Mesenchymal stem cell (in vitro differentiated cells and primary cell): ENCODE results near the gene CEACAM19.

Experiments
- DNase-seq: peaks from one replicate; pipeline ENCODE4 v3.0.0-alpha.2; 2013
- H2AFZ ChIP-seq: one replicate; pipeline ENCODE4 v1.6.1; 2013; ENCODE audit warnings: low read depth, mild to moderate bottlenecking, control low read depth, inconsistent platforms, low read length, moderate library complexity
- H2AK5ac ChIP-seq: 2 replicates; pipeline ENCODE4 v1.6.1; 2013; ENCODE audit warnings: low read length, moderate library complexity, mild to moderate bottlenecking, inconsistent platforms; ENCODE audit not compliant: severe bottlenecking
- H2BK120ac ChIP-seq: one replicate; pipeline ENCODE4 v1.6.1; 2013; ENCODE audit warnings: low read depth, mild to moderate bottlenecking, inconsistent platforms, low read length, moderate library complexity
- H2BK12ac ChIP-seq, 2 experiments: one replicate each; pipeline ENCODE4 v1.6.1; 2013; ENCODE audit warnings: inconsistent platforms in 2 of 2, low read length in 2 of 2, mild to moderate bottlenecking in 2 of 2, moderate library complexity in 2 of 2, control low read depth in 1 of 2
- H2BK15ac ChIP-seq: one replicate; pipeline ENCODE4 v1.6.1; 2013; ENCODE audit warnings: mild to moderate bottlenecking, low read depth, inconsistent platforms; ENCODE audit not compliant: poor library complexity, severe bottlenecking
- H2BK5ac ChIP-seq: 2 replicates; pipeline ENCODE4 v1.6.1; 2013; ENCODE audit warnings: low read depth, mild to moderate bottlenecking, low read length, control low read depth, inconsistent platforms; ENCODE audit not compliant: poor library complexity, severe bottlenecking
- H3K14ac ChIP-seq, 2 experiments: one replicate each; pipeline ENCODE4 v1.6.1; 2013; ENCODE audit warnings: inconsistent platforms in 2 of 2, low read length in 2 of 2, control low read depth in 1 of 2, mild to moderate bottlenecking in 1 of 2, moderate library complexity in 1 of 2
- H3K18ac ChIP-seq, 2 experiments: one replicate each; pipeline ENCODE4 v1.6.1; 2013; ENCODE audit warnings: inconsistent platforms in 2 of 2, low read length in 2 of 2, control low read depth in 1 of 2, low read depth in 1 of 2, mild to moderate bottlenecking in 1 of 2
- H3K23ac ChIP-seq, 2 experiments: one replicate each; pipeline ENCODE4 v1.6.1; 2013; ENCODE audit warnings: inconsistent platforms in 2 of 2, low read length in 2 of 2, mild to moderate bottlenecking in 2 of 2, moderate library complexity in 2 of 2, control low read depth in 1 of 2
- H3K27ac ChIP-seq: 2 replicates; pipeline ENCODE4 v1.5.1; 2013; ENCODE audit warnings: mild to moderate bottlenecking, moderate library complexity, low read length, control low read depth, inconsistent platforms; ENCODE audit not compliant: poor library complexity, severe bottlenecking
- H3K27me3 ChIP-seq, 2 experiments: 2 replicates each; pipeline versions ENCODE4 v1.6.1 to v1.7.0; 2013; ENCODE audit warnings: low read length in 2 of 2, mild to moderate bottlenecking in 2 of 2, moderate library complexity in 2 of 2, control low read depth in 1 of 2, inconsistent platforms in 1 of 2; ENCODE audit not compliant: control insufficient read depth in 1 of 2, insufficient read depth in 1 of 2
- H3K36me3 ChIP-seq, 2 experiments: 2 replicates each; pipeline versions ENCODE4 v1.6.1 to v1.7.0; 2013; ENCODE audit warnings: low read length in 2 of 2, control low read depth in 1 of 2, inconsistent platforms in 1 of 2, low read depth in 1 of 2, mild to moderate bottlenecking in 1 of 2; ENCODE audit not compliant: insufficient read depth in 2 of 2, control insufficient read depth in 1 of 2
- H3K4ac ChIP-seq, 2 experiments: one replicate each; pipeline ENCODE4 v1.6.1; 2013; ENCODE audit warnings: inconsistent platforms in 2 of 2, low read length in 2 of 2, mild to moderate bottlenecking in 2 of 2, moderate library complexity in 2 of 2, control low read depth in 1 of 2, low read depth in 1 of 2
- H3K4me1 ChIP-seq: 2 replicates; pipeline ENCODE4 v1.6.1; 2013; ENCODE audit warnings: low read depth, low read length, control low read depth; ENCODE audit not compliant: control insufficient read depth, insufficient read depth
- H3K4me2 ChIP-seq: 2 replicates; pipeline ENCODE4 v1.6.1; 2013; ENCODE audit warnings: low read length, mild to moderate bottlenecking, inconsistent platforms; ENCODE audit not compliant: poor library complexity, severe bottlenecking
- H3K4me3 ChIP-seq, 2 experiments: 2 replicates each; pipeline versions ENCODE4 v1.5.1 to v1.7.0; 2013; ENCODE audit warnings: low read length in 2 of 2, mild to moderate bottlenecking in 2 of 2, control low read depth in 1 of 2, low read depth in 1 of 2; ENCODE audit not compliant: insufficient read depth in 1 of 2
- H3K79me1 ChIP-seq: replicated peaks from 2 replicates; pipeline ENCODE4 v1.6.1; 2013; ENCODE audit warnings: mild to moderate bottlenecking, control low read depth, low read length, inconsistent platforms; ENCODE audit not compliant: poor library complexity, severe bottlenecking
- H3K9ac ChIP-seq: 2 replicates; pipeline ENCODE4 v1.7.0; 2013; ENCODE audit warnings: mild to moderate bottlenecking, low read length, moderate library complexity
- H3K9me3 ChIP-seq: 2 replicates; pipeline ENCODE4 v1.7.0; 2013; ENCODE audit warnings: mild to moderate bottlenecking, low read length; ENCODE audit not compliant: control insufficient read depth
- H4K8ac ChIP-seq: one replicate; pipeline ENCODE4 v1.6.1; 2013; ENCODE audit warnings: inconsistent platforms, mild to moderate bottlenecking, low read length, moderate library complexity
- H4K91ac ChIP-seq: one replicate; pipeline ENCODE4 v1.6.1; 2013; ENCODE audit warnings: mild to moderate bottlenecking, low read length, inconsistent platforms
- WGBS: methylation state at CpG from one replicate; pipeline ENCODE4 v1.1.7; 2013; ENCODE audit warnings: mixed read lengths; 5-methylcytosine and 5-hydroxymethylcytosine counted together

Gene CEACAM19

GRCh38 chr19:44658069-44658733 lies 13.1 kb upstream of the CEACAM19 start:
- Histone ChIP-seq H3K4me2 (no peak overlapping the region), H2BK12ac (no peak overlapping the region), H3K18ac (no peak overlapping the region), H3K36me3 (peaks cover 65 to 88% of the 10 kb centered on the region in 2 experiments), H2BK5ac (no peak overlapping the region), H3K4ac (no peak overlapping the region), H4K8ac (no peak overlapping the region), H3K23ac (no peak overlapping the region), H3K27me3 (no peaks in the 10 kb centered on the region), H3K9ac (no peak overlapping the region), H3K79me1 (peaks cover 37% of the 10 kb centered on the region), H3K4me3 (no peak overlapping the region), H2AK5ac (no peak overlapping the region), H3K4me1 (peaks cover 7% of the 10 kb centered on the region), H4K91ac (no peak overlapping the region), H3K9me3 (no peaks in the 10 kb centered on the region), H2BK120ac (no peak overlapping the region), H2AFZ (no peak overlapping the region), H3K14ac (no peak overlapping the region), H2BK15ac (no peak overlapping the region), H3K27ac (no peak overlapping the region)
- 94% methylated on average over 3 of the region's 3 CpGs for WGBS
- no peak for DNase-seq

- Histone ChIP-seq H2BK15ac (no peak overlapping the region), H3K4ac (no peak overlapping the region), H3K4me1 (peaks cover 3% of the 10 kb centered on the region), H3K18ac (no peak overlapping the region), H2AK5ac (no peak overlapping the region), H2AFZ (no peak overlapping the region), H3K9ac (no peak overlapping the region), H3K4me3 (no peak overlapping the region), H3K27ac (no peak overlapping the region), H3K14ac (no peak overlapping the region), H4K8ac (no peak overlapping the region), H3K4me2 (no peak overlapping the region), H3K23ac (no peak overlapping the region), H3K9me3 (no peaks in the 10 kb centered on the region), H2BK12ac (no peak overlapping the region), H3K79me1 (peaks cover 25% of the 10 kb centered on the region), H3K27me3 (no peaks in the 10 kb centered on the region), H2BK5ac (no peak overlapping the region), H4K91ac (no peak overlapping the region), H2BK120ac (no peak overlapping the region), H3K36me3 (peaks cover 68 to 79% of the 10 kb centered on the region in 2 experiments)
- 93% methylated on average over 4 of the region's 4 CpGs for WGBS
- DNase-seq = no peak
These were observed 11.2 kb upstream of the CEACAM19 start for GRCh38 chr19:44660081-44660480.

GRCh38 chr19:44661205-44661604 lies 10.1 kb upstream of the CEACAM19 start:
- H3K4me1 ChIP-seq = peaks cover 3% of the 10 kb centered on the region
- peaks cover 25% of the 10 kb centered on the region for H3K79me1 ChIP-seq
- H2BK12ac ChIP-seq = no peak overlapping the region
- no peak overlapping the region for H4K91ac ChIP-seq
- H3K27me3 ChIP-seq = no peaks in the 10 kb centered on the region
- DNase-seq = no peak
- no peak overlapping the region for H2BK15ac ChIP-seq
- no peak overlapping the region for H3K27ac ChIP-seq
- H3K4me2 ChIP-seq = no peak overlapping the region
- 96% methylated on average over 8 of the region's 11 CpGs for WGBS
- no peak overlapping the region for H2AFZ ChIP-seq
- no peak overlapping the region for H3K14ac ChIP-seq
- H3K18ac ChIP-seq = no peak overlapping the region
- H3K9ac ChIP-seq = no peak overlapping the region
- H2AK5ac ChIP-seq = no peak overlapping the region
- H3K4ac ChIP-seq = no peak overlapping the region
- H3K36me3 ChIP-seq = peaks cover 57 to 72% of the 10 kb centered on the region in 2 experiments
- H2BK5ac ChIP-seq = no peak overlapping the region
- H4K8ac ChIP-seq = no peak overlapping the region
- H3K9me3 ChIP-seq = no peaks in the 10 kb centered on the region
- no peak overlapping the region for H3K23ac ChIP-seq
- H2BK120ac ChIP-seq = no peak overlapping the region
- no peak overlapping the region for H3K4me3 ChIP-seq

GRCh38 chr19:44661904-44662303 lies 9.4 kb upstream of the CEACAM19 start:
- Histone ChIP-seq H3K27ac (no peak overlapping the region), H2BK120ac (no peak overlapping the region), H3K4me2 (no peak overlapping the region), H3K4me3 (no peak overlapping the region), H4K91ac (no peak overlapping the region), H3K23ac (no peak overlapping the region), H2BK5ac (no peak overlapping the region), H2AFZ (no peak overlapping the region), H2BK12ac (no peak overlapping the region), H3K36me3 (peaks cover 53 to 67% of the 10 kb centered on the region in 2 experiments), H2AK5ac (no peak overlapping the region), H3K9ac (no peak overlapping the region), H2BK15ac (no peak overlapping the region), H4K8ac (no peak overlapping the region), H3K9me3 (no peaks in the 10 kb centered on the region), H3K27me3 (no peaks in the 10 kb centered on the region), H3K79me1 (peaks cover 24% of the 10 kb centered on the region), H3K18ac (no peak overlapping the region), H3K4ac (no peak overlapping the region), H3K14ac (no peak overlapping the region), H3K4me1 (peaks cover 3% of the 10 kb centered on the region)
- DNase-seq = no peak
- 86% methylated on average over 7 of the region's 7 CpGs for WGBS
